ENCODE data around the gene CDC7.

Gene CDC7

GRCh38 chr1:91533361-91534024 is 32.8 kb downstream of the CDC7 start:
- in situ Hi-C loops (cut with MboI; ENCODE audit: low pct_unique_long_range_greater_than_20kb, low sequenced_read_pairs, unreplicated experiment) = no loop called here
- no peak for TF ChIP-seq CTCF (IDR thresholded peaks at IDR 0.05; ENCODE audit: extremely low read depth, insufficient read depth, missing control alignments)
- no peak for DNase-seq (ENCODE audit: low spot score)

GRCh38 chr1:91535441-91535840 is 34.8 kb downstream of the CDC7 start:
- TF ChIP-seq CTCF (IDR thresholded peaks at IDR 0.05; ENCODE audit: extremely low read depth, insufficient read depth, missing control alignments) = no peak
- DNase-seq (ENCODE audit: low spot score) = no peak
- in situ Hi-C loops (cut with MboI; ENCODE audit: low pct_unique_long_range_greater_than_20kb, low sequenced_read_pairs, unreplicated experiment) = no loop called here

GRCh38 chr1:91537281-91537986 is 36.8 kb downstream of the CDC7 start:
- no peak for DNase-seq (ENCODE audit: low spot score)
- TF ChIP-seq CTCF (IDR thresholded peaks at IDR 0.05; ENCODE audit: extremely low read depth, insufficient read depth, missing control alignments) = no peak
- in situ Hi-C loops (cut with MboI; ENCODE audit: low pct_unique_long_range_greater_than_20kb, low sequenced_read_pairs, unreplicated experiment) = no loop called here

- no peak for TF ChIP-seq CTCF (IDR thresholded peaks at IDR 0.05; ENCODE audit: extremely low read depth, insufficient read depth, missing control alignments)
- DNase-seq (ENCODE audit: low spot score) = no peak
- in situ Hi-C loops (cut with MboI; ENCODE audit: low pct_unique_long_range_greater_than_20kb, low sequenced_read_pairs, unreplicated experiment) = no loop called here
Observed at GRCh38 chr1:91537987-91538304, 37.3 kb downstream of the CDC7 start.

- in situ Hi-C loops (cut with MboI; ENCODE audit: low pct_unique_long_range_greater_than_20kb, low sequenced_read_pairs, unreplicated experiment) = no loop called here
- DNase-seq (ENCODE audit: low spot score) = no peak
- no peak for TF ChIP-seq CTCF (IDR thresholded peaks at IDR 0.05; ENCODE audit: extremely low read depth, insufficient read depth, missing control alignments)
Observed at GRCh38 chr1:91540910-91541309, 40.3 kb downstream of the CDC7 start.

GRCh38 chr1:91541918-91542533 is 41.4 kb downstream of the CDC7 start:
- no peak for TF ChIP-seq CTCF (IDR thresholded peaks at IDR 0.05; ENCODE audit: extremely low read depth, insufficient read depth, missing control alignments)
- DNase-seq (ENCODE audit: low spot score) = no peak
- in situ Hi-C loops (cut with MboI; ENCODE audit: low pct_unique_long_range_greater_than_20kb, low sequenced_read_pairs, unreplicated experiment) = no loop called here

Data from GM13977 (cell line).